Stimulated activated CD4-positive, alpha-beta T cell treated with anti-CD3 and anti-CD28 coated beads, TNF-alpha, amount 100 ng/mL, for 1 hour (primary cell): ENCODE measurements around the gene LDB1.
A peak's percentile ranks its signal among the peaks of the same experiment; 100 is the strongest.

Experiments
- DNase-seq, 3 donors: peaks; one replicate each; pipeline ENCODE4 v3.0.0-alpha.2; 2020; ENCODE audit warnings: low read depth in 3 of 3, low spot score in 1 of 3

Gene LDB1

GRCh38 chr10:102135956-102136526 is 15.9 kb upstream of the LDB1 start:
- no peak for DNase-seq

DNA sequence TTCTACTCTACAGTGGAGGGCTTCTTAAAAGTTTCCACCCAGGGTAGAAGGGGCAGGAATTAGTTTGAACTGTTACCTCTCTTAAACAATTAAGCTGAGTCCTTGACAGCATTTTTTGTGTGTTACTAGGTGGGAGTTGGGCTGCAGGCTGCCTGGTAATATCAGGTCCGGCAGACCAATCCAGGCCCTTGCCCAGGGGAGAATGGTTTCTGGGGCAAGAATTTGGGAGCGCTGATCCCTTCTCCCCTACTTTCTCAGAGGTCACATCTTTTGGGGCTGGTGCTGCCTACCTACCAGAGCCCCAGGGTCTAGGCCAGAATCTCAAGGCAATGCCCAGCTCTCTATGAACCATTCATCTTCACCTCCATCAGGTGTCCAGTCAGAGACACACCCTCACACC is 14.2 kb upstream of the LDB1 start:
- no peak for DNase-seq

DNA sequence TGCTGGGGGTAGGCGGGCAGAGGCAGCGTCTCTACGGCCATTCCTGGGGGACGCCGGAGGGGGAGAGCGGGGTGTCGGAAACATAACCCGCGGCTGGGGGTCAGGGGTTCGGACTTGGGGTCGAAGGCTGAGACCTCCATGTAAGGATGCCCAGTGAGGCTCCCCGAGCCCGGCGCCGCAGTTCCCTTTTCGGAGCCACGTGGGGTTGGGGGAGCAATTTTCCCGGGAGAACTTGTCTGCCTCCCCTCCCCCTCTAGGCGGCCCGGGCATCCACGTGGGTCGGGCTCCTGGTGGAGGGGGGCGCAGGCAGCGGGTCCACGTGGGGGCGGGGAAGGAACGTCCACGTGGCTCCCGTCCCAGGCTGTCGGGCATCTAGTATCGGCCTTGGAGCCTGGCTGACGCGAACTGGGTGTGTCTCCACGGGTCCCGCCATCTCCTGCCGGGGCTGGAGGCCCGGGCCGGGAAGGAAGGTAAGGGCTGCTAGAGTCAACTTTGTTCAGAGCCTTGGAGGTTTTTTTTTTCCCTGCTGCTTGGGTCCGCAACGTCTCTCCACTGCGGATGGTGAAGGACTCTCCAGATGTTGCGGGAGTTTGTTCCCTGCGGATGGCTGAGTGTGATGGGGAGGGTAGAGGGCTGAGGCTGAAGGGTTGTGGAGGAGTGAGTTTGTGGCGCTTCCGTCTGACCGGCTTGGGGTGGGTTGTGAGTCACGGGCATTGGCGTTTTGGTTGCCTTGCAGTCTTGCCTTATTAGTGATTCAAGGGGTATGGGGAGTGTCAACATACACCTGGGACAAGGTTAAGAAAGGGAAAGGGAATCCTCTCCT is 13.4 kb upstream of the LDB1 start:
- DNase-seq: peak in 1 of 3 donors; percentile 58

DNA sequence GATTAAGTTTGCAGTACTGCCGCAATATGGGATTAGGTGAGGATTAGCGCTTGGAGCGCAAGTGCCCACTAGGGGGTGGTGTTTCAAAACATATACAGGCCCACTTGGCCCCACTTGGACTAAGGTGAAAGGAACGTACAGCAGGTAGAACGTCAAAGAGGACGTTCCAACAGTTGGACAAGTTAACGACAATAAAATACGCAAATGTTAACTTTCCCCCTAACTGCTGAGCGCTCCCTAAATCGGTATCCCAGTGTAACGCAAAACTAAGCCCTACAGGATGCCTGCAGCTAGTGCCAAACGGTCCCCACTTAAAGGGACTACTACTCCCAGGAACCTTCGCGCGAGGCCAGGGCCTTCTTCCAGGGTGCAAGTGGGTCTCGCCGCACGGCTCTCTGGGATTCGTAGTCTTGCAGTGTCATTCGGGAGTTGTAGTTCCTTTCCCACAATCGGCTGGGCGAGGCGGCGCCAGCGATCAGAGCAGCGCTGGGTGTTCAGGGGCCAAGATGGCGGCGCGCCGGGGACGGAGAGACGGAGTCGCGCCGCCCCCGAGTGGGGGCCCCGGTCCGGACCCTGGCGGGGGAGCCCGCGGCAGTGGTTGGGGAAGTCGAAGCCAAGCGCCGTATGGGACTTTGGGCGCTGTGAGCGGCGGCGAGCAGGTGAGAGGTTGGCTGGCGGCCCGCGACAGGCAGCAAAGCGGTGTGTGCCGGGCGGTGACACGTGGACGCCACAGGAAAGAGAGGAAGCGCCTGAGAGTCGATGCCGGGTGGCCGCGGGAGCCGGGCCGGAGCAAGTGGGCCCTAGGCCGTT is 12.6 kb upstream of the LDB1 start, which contains the start of gene PPRC1:
PPRC1 (plus strand) TSS at position 478 of the 810 bp plus-strand sequence; CDS start at position 507, 29 bp downstream.
- peak; percentile 88 to 93 (median 91) for DNase-seq

DNA sequence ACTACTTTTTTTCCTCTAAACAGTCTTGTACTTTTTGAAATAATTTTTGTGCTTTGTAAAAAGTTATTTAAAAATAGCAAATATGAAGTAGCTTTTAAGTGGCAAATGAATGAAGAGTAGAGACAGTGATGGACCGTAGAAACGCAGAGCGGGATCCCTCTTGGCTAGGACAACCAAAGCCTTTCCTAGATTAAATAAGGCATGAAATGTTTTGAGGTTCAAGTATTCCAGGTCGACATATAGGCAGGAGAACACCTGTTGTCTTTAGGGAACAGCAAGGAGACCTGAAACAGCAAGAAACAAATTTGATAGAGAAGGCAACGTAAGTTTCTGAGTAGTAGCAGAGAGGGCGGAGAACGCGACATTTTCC is 12.0 kb upstream of the LDB1 start:
- DNase-seq: no peak

DNA sequence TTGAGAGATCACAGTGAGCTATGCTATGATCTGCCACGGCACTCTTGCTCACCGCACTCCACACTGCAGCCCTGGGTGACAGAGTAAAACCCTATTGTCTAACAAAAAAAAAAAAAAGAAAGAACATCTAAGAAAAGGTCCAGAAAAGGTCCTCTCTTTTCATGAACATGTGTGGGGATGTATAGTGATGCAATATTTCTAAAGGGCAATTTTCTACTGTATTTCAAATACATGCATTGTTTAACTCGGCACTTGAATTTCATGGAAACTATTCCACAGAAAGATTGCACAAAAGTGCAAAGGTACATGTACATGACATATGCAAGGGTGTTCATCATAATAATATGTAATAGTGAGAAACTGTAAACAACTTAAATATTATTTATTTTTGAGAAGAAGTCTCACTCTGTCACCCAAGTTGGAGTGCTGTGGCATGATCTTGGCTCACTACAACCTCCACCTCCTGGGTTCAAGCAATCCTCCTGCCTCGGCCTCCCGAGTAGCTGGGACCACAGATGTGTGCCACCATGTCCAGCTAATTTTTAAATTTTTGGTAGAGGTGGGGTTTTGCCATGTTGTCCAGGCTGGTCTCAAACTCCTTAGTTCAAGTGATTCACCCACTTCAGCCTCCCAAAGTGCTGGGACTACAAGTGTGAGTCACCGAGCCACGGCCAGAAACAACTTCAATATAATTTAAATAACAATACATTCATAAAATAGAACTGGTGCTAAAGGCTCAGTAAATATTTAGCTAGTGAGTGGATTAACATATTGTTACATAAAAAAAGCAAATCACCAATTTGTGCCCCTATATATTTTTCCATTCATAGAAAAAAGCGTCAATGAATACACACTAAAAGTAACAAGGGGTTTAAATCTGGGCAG is 11.4 kb upstream of the LDB1 start:
- no peak for DNase-seq

- DNase-seq: no peak
These were observed 3.1 kb upstream of the LDB1 start for GRCh38 chr10:102123223-102123622.

DNA sequence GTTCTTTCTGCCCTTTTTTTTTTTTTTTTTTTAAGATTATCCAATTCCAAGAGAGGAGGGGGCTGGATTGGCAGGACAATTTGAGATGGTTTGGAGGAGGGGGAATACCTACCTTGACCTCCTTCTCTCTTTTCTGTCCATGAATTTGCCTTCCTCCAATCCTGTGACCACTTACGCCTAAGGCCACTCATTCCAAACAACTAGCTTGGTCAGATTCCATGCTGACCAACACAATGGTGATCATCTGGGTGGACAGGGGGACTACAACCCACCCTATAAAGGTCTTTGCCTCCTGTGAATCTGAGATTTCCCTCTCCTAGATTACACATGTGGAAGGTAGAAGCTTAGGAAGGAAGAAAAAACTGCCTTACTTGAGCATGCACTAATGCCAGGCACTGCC is 2.3 kb upstream of the LDB1 start:
- no peak for DNase-seq

GRCh38 chr10:102121739-102122372 is 1.7 kb upstream of the LDB1 start:
- DNase-seq: no peak

DNA sequence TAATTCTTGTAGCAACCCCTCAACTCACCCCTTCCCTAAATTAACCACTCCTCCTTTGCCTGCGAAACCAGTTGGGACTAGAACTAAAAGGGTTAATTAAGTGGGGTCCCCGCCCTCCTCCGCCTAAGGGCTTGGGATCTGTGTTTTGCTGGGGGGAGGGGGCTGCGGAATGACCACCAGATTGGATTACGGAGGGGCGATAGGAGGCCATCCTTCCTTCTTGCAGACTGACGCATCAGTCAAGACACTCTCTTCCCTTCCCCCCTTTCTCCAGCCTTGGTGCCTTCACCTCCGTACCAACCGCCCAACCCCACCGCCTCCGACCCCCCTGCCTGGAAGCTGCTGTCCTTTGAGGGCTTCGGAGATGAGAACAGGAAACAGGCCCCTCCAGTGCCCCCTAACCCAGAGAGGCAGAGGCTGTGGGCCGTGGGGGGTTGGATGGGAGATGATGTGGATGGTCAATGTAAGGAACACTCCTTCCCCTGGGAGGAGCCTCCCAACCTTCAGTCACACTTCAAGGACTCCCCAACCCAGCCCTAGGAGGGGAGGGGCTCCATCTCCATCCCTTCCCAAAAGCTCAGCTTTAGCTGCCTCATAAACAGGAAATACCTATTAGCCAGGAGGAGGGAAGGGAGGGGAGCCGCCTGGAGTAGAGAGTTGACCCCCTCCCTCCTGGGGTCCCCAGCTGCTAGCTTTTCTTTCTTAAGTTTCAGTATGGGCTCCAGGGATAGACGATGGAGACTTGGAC is 997 bp upstream of the LDB1 start:
- DNase-seq: no peak

- no peak for DNase-seq
These were observed 589 bp downstream of the LDB1 start for GRCh38 chr10:102119417-102120141.

DNA sequence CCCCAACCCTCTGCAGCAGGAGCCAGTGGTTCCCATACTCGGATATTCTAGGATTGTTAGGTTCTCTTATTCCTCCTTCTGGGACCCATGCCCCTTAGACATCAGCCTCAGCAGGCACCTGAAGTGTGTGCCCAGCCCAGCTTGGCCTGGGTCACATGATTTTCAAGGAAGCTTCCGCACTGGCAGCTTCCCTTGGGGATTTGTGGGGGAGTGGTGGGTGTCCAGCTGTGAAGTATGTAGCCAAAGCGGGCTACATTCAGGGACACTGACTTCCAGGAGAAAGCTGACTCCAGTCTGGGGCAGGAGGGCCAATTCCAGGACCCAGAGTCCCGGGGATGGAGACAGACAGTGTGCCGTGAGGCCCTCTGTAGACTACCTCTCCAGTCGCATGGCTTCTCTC is 1.3 kb downstream of the LDB1 start:
- no peak for DNase-seq

DNA sequence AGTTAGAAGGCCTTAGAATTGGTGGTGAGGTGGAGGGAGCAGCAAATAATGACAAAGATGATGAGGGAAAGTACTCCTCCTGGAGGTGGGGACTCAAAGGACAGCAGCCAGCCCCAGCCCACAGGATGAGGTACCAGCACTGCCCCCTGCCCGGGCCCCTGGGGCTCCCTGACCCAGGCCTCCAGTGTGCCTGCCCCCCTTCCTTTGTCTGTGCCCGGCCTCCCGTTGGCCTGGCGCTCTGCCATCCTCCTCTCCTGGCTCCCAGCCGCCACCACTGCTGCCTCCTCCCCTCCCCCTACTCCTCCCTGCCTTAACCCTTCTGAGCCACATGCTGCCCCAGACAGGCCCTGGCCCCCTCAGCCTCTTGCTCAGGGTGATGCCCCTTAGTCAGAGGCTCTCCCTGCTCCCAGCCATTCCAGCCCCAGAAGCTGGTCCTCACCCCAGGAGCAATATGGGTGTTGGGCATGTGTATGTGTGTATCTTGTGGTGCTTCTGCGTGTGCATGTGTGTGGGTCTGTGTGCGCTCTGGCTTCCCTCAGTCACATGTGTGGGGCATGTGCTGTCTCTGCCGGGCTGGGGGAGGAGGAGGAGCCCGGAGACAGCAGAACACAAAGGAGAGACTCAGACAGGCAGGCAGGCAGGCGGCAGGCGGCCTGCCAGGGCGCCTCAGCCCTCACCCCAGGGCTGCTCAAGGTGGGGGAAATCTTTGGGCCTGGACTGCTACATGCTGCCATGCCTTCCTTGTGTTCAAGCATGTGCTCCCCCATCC is 2.6 kb downstream of the LDB1 start:
- peak in 2 of 3 donors; percentile 31 to 38 for DNase-seq

DNA sequence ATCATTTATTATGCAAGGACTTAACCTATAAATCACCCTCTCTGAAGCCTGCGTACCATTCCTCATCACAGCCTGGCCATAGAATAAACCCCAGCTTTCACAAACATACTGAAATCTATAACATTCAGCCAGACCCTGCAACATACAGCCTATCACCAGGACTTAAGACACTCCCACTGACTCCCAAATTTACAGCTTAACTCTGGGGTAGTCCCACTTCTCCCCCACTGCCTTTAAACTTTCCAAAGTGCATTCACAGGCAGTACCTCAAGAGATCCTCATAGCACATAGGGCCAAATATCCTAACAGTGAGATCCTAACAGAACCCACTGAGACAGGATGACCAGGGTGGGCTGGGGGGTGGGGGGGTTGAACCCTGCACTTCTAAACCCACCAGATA is 3.5 kb downstream of the LDB1 start:
- no peak for DNase-seq

DNA sequence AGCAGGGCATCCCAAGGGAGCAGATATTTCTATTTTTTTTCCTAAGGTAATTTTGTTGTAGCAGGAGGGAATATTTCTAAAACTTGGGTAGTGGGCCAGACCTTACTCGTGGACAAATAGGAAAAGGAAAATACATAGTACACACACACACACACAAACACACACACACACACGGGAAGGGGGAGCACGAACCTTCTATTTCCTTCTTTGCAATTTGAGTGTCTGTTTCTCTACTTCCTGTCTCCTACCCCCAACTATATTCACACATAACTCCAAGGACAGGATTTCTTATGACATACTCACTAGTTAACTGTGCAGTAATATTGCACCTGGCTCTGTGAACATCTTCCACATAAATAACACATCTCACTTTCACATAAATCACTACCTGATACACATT is 4.4 kb downstream of the LDB1 start:
- DNase-seq: no peak

DNA sequence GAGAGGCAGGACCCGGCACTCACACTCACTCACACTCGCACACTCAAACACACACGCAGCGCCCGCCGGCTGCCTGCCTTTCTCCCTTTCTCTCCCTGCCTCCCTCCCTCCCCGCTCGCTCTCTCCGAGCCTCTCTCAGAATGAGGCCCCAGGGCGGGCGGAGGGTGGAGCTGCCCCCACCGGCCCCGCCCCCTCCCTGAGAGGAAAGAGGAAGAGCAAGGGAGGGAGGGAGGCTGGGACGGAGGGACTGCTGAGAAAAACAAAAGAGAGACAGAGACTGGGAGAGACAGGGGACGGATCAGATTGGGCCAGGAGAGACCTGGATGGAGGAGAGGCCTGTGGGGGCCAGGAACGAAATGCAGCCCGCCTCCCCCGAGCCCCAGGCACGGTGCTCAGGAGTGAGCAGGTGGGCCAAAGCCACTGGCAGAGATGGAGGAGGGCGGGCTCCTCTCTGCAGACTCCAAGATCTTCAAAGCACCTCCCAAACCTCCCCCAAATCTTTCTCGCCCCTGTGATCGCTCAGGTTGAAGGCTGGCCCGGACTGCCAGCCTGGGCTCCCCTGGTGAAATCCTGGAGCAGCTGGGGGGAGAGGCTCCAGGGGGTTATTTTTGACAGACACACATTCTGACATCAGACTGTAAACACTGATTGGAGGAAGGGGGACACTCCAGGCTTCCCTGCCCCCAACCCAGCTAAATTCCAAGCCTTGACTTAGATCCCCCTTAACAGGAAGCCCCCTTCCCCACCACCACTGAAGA is 5.1 kb downstream of the LDB1 start:
- DNase-seq: peak; percentile 49 to 85 (median 64)

DNA sequence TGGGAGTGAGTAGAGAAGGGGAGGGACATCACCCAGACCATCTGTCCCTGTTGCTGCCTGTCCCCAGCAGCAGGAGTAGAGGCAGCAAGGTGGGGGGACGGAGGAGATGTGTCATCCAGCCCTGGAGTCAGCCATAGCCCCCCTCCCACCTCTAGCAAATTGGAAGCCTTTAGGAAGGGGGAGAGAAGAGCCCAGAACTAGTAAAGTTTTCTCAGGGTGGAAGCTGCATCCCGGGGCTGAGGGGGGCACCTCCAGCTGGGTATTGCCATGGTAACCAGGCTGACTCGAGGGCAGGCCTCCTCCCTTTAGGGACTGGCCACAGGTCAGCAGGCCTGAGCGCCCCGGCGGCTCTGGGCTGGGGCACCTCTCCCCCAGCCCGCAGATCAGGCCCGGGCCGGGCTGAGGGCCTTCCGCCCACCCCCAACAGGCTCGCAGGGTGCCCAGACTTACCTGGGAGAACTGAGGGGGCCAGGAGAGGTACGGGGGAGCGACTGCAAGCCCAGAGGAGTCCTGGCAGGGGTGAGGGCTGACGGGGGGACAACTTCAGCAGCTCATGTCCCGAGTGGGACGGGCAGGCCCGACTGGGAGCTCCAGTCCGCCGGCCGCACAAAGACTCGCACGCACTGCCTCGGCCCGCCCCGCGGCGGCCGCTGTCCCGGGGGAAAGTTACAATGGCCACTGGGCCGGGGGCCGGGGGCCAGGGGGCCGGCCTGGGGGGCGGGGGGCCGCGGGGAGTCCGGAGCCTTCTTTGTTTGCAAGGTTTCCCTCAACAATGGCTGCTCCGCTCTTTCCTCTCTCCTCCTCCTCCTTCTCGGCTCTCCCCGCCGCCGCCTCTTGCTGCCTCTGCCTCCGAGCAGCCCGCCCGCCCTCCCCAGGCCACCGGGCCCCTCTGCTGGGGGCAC is 6.0 kb downstream of the LDB1 start:
- no peak for DNase-seq
